HCT116 (cell line): ENCODE data around the gene SIPA1L3. TPM values are rescaled to one million over a fixed set of nuclear protein-coding genes. Genes with fewer than 3 reads are reported as not detected.

ENCODE experiments used
- ATAC-seq: fragments of 200-7000 bp; cut with Tn5 transposase; 2 replicates; pipeline ENCODE4 v1.9.1; 2020; ENCODE audit warnings: mild to moderate bottlenecking, moderate library complexity
- BruUV-seq: library from RNA; stranded (reverse); fragments of 400-500 nt; replicated peaks from 2 replicates; lab custom pipeline; 2021; lab: Mats Ljungman, UMichigan
- CTCF ChIA-PET: fragments of 300-600 bp; sonication (Branson Sonifier 250); formaldehyde crosslinking; loops from one replicate; lab custom pipeline; 2021; ENCODE audit warnings: antibody characterized with exemption; lab: Charles Lee
- POLR2A ChIA-PET: fragments of 300-600, 350-600 bp; sonication (Branson Sonifier 250); formaldehyde crosslinking; loops from one replicate; lab custom pipeline; 2021; ENCODE audit warnings: antibody characterized with exemption; lab: Charles Lee
- RAD21 ChIA-PET, 2 experiments: fragments of 300-600 bp; sonication (Branson Sonifier 250); formaldehyde crosslinking; loops; one replicate each; lab custom pipeline; 2023; ENCODE audit warnings: low total read pairs in 2 of 2; ENCODE audit not compliant: uncharacterized antibody in 2 of 2, unreplicated experiment in 2 of 2, low non-redundant PET in 1 of 2; lab: Charles Lee
- DNase-seq: peaks from one replicate; pipeline ENCODE4 v3.0.0-alpha.2; 2010; ENCODE audit warnings: low read depth, low spot score
- H2AFZ ChIP-seq: fragments of 200-600 bp; shearing (Covaris generic), sonication (generic); 2 replicates; pipeline ENCODE4 v1.6.1; 2017; ENCODE audit warnings: low read depth, mixed run types, mixed read lengths, antibody characterized with exemption, low read length; ENCODE audit not compliant: poor library complexity, severe bottlenecking
- H3K27ac ChIP-seq: 2 replicates; pipeline ENCODE4 v1.5.1; 2012; ENCODE audit warnings: low read depth, low read length
- H3K27me3 ChIP-seq: fragments of 200-600 bp; sonication (generic); 2 replicates; pipeline ENCODE4 v1.6.1; 2016; ENCODE audit warnings: mixed run types, low read length, mixed read lengths; ENCODE audit not compliant: insufficient read depth
- H3K36me3 ChIP-seq, 2 experiments: fragments of 200-500 bp in 1 of 2; fragments of 200-600 bp in 1 of 2; sonication (Bioruptor generic) in 1 of 2; sonication (generic) in 1 of 2; 2 replicates each; pipeline versions ENCODE4 v1.5.1 to v1.6.1; 2014 to 2016; ENCODE audit warnings: low read length in 2 of 2, inconsistent platforms in 1 of 2, mixed read lengths in 1 of 2, mixed run types in 1 of 2; ENCODE audit not compliant: insufficient read depth in 2 of 2, control insufficient read depth in 1 of 2
- H3K4me1 ChIP-seq, 2 experiments: fragments of 200-600 bp in 1 of 2; sonication (generic) in 1 of 2; 2 replicates each; pipeline versions ENCODE4 v1.5.1 to v1.6.1; 2012 to 2017; ENCODE audit warnings: low read length in 2 of 2, inconsistent platforms in 1 of 2, mild to moderate bottlenecking in 1 of 2, mixed read lengths in 1 of 2, mixed run types in 1 of 2, moderate library complexity in 1 of 2; ENCODE audit not compliant: insufficient read depth in 2 of 2, control insufficient read depth in 1 of 2
- H3K4me2 ChIP-seq: fragments of 200-600 bp; sonication (generic); 2 replicates; pipeline ENCODE4 v1.6.1; 2017; ENCODE audit warnings: mixed run types, low read length, mixed read lengths
- H3K4me3 ChIP-seq, 2 experiments: fragments of 200-600 bp in 1 of 2; sonication (generic) in 1 of 2; replicated peaks in 1 of 2; 2 replicates each; pipeline ENCODE4 v1.5.1; 2011 to 2016; ENCODE audit warnings: low read length in 2 of 2, control low read depth in 1 of 2, low read depth in 1 of 2, mild to moderate bottlenecking in 1 of 2, mixed read lengths in 1 of 2, mixed run types in 1 of 2
- H3K79me2 ChIP-seq: fragments of 200-600 bp; sonication (generic); 2 replicates; pipeline ENCODE4 v1.6.1; 2017; ENCODE audit warnings: mild to moderate bottlenecking, mixed run types, low read length, moderate library complexity, mixed read lengths; ENCODE audit not compliant: insufficient read depth
- H3K9ac ChIP-seq: fragments of 200-600 bp; sonication (generic); 2 replicates; pipeline ENCODE4 v1.6.1; 2016; ENCODE audit warnings: low read length, mixed read lengths
- H3K9me2 ChIP-seq: fragments of 200-600 bp; sonication (generic), shearing (Covaris generic); 2 replicates; pipeline ENCODE4 v1.6.1; 2017; ENCODE audit warnings: mixed run types, mild to moderate bottlenecking, moderate library complexity; ENCODE audit not compliant: insufficient read depth
- H3K9me3 ChIP-seq, 2 experiments: fragments of 200-500 bp in 1 of 2; fragments of 200-600 bp in 1 of 2; sonication (Bioruptor generic) in 1 of 2; sonication (generic) in 1 of 2; 2 replicates each; pipeline ENCODE4 v1.6.1; 2014 to 2017; ENCODE audit warnings: low read length in 2 of 2, mixed read lengths in 2 of 2, inconsistent platforms in 1 of 2, low read depth in 1 of 2, mild to moderate bottlenecking in 1 of 2, mixed run types in 1 of 2, moderate library complexity in 1 of 2; ENCODE audit not compliant: control insufficient read depth in 1 of 2, insufficient read depth in 1 of 2
- H4K20me1 ChIP-seq: fragments of 200-600 bp; sonication (generic), shearing (Covaris generic); 2 replicates; pipeline ENCODE4 v1.6.1; 2017; ENCODE audit warnings: mixed run types, mild to moderate bottlenecking, moderate library complexity; ENCODE audit not compliant: insufficient read depth
- CEBPB ChIP-seq: IDR thresholded peaks from 2 replicates; pipeline ENCODE4 v1.6.1; 2012; ENCODE audit warnings: low read depth
- EGR1 ChIP-seq: IDR thresholded peaks from 2 replicates; pipeline ENCODE4 v1.6.1; 2012; ENCODE audit warnings: low read depth
- ELF1 ChIP-seq: IDR thresholded peaks from 2 replicates; pipeline ENCODE4 v1.6.1; 2012; ENCODE audit warnings: low read depth, borderline replicate concordance
- MAX ChIP-seq: IDR thresholded peaks from 2 replicates; pipeline ENCODE4 v1.6.1; 2012
- TCF7L2 ChIP-seq: IDR thresholded peaks from 2 replicates; pipeline ENCODE4 v1.7.0; 2011; ENCODE audit warnings: borderline replicate concordance, inconsistent platforms; ENCODE audit not compliant: insufficient read depth, insufficient read length; ENCODE audit errors: extremely low read depth
- YY1 ChIP-seq: IDR thresholded peaks from 2 replicates; pipeline ENCODE4 v1.6.1; 2011; ENCODE audit warnings: low read length, low read depth, moderate library complexity, mild to moderate bottlenecking; ENCODE audit not compliant: insufficient replicate concordance; ENCODE audit errors: extremely low read depth
- ZBTB33 ChIP-seq: IDR thresholded peaks from 2 replicates; pipeline ENCODE4 v1.6.1; 2011; ENCODE audit warnings: mild to moderate bottlenecking, low read length, moderate library complexity; ENCODE audit not compliant: insufficient replicate concordance; ENCODE audit errors: extremely low read depth
- ZFX ChIP-seq: fragments of 450-650 bp; IDR thresholded peaks from 2 replicates; pipeline ENCODE4 v1.6.1; 2017
- ZNF274 ChIP-seq: fragments of 200-500 bp; sonication (Bioruptor generic); IDR thresholded peaks from 2 replicates; pipeline ENCODE4 v1.6.1; 2014; ENCODE audit warnings: mild to moderate bottlenecking, low read depth, low read length, inconsistent platforms
- intact Hi-C: fragments of 100-400 bp; cut with micrococcal nuclease; formaldehyde crosslinking; loops from 2 replicates; pipeline ENCODE4 v1.10.0; 2022
- total RNA-seq: library from RNA; stranded (reverse); gene quantifications from one replicate; pipeline ENCODE4 v1.2.1, GENCODE V29; 2021; ENCODE audit not compliant: unreplicated experiment

Gene SIPA1L3
- total RNA-seq, 1 experiment from 2014 or later, result 41.8 TPM

GRCh38 chr19:38082256-38083118 lies 175.5 kb downstream of the SIPA1L3 start:
- Histone ChIP-seq H3K4me2 (no peak overlapping the region), H3K9me3 (no peaks in the 10 kb centered on the region), H3K27me3 (no peaks in the 10 kb centered on the region), H3K9me2 (no peaks in the 10 kb centered on the region), H3K9ac (no peak overlapping the region), H4K20me1 (no peaks in the 10 kb centered on the region), H3K27ac (no peak overlapping the region), H3K4me3 (no peak overlapping the region), H3K36me3 (peaks cover 0 to 5% of the 10 kb centered on the region in 2 experiments; a peak in 2 of 4 replicates), H2AFZ (no peak overlapping the region), H3K79me2 (no peaks in the 10 kb centered on the region), H3K4me1 (peaks cover 0 to 9% of the 10 kb centered on the region in 2 experiments; a peak in 2 of 4 replicates)
- RAD21 ChIA-PET, result no interaction called here
- CTCF ChIA-PET, result no interaction called here
- BruUV-seq, result no TSS peak
- ATAC-seq (no peak), DNase-seq (no peak)
- intact Hi-C loops, result no loop called here
- TF ChIP-seq EGR1 (no peak), TCF7L2 (no peak), YY1 (no peak), CEBPB (no peak), ELF1 (no peak), ZFX (no peak), ZNF274 (no peak), ZBTB33 (no peak), MAX (no peak)
- POLR2A ChIA-PET, result no interaction called here
